ENCODE data around the gene CENPU. TPM values are rescaled to one million over a fixed set of nuclear protein-coding genes. Genes with fewer than 3 reads are reported as not detected.

The CENPU gene
- total and polyA plus RNA-seq, 5 donors = 0.66 to 1.8 (median 1.4) TPM

GRCh38 chr4:184684491-184685189 is 49.3 kb downstream of the CENPU start:
- 66% methylated on average over 5 of the region's 5 CpGs for WGBS
- Histone ChIP-seq H3K4me3 (ENCODE audit: low read length) (no peak overlapping the region), H3K4me1 (ENCODE audit: control insufficient read depth, insufficient read depth, low read length) (peaks cover 2% of the 10 kb centered on the region), H3K9me3 (ENCODE audit: control insufficient read depth, low read length) (no peaks in the 10 kb centered on the region), H3K27me3 (ENCODE audit: control insufficient read depth, insufficient read depth) (no peaks in the 10 kb centered on the region), H3K27ac (ENCODE audit: low read length) (no peak overlapping the region)
- ATAC-seq = peak in 1 of 2 donors; percentile 69
- no peak for DNase-seq
- intact Hi-C loops (cut with DNase I) = no loop called here

- no peaks in the 10 kb centered on the region for H3K9me3 ChIP-seq (ENCODE audit: control insufficient read depth, low read length)
- H3K4me1 ChIP-seq (ENCODE audit: control insufficient read depth, insufficient read depth, low read length) = peaks cover 2% of the 10 kb centered on the region
- intact Hi-C loops (cut with DNase I) = no loop called here
- DNase-seq (no peak), ATAC-seq (no peak)
- H3K4me3 ChIP-seq (ENCODE audit: low read length) = no peak overlapping the region
- H3K27me3 ChIP-seq (ENCODE audit: control insufficient read depth, insufficient read depth) = no peaks in the 10 kb centered on the region
- 97% methylated on average over 1 of the region's 1 CpG for WGBS
- no peak overlapping the region for H3K27ac ChIP-seq (ENCODE audit: low read length)
These were observed 52.0 kb downstream of the CENPU start for GRCh38 chr4:184681916-184682315.

GRCh38 chr4:184680698-184681097 is 53.2 kb downstream of the CENPU start:
- no peak for DNase-seq
- Histone ChIP-seq H3K27ac (ENCODE audit: low read length) (no peak overlapping the region), H3K4me3 (ENCODE audit: low read length) (no peak overlapping the region), H3K9me3 (ENCODE audit: control insufficient read depth, low read length) (no peaks in the 10 kb centered on the region), H3K4me1 (ENCODE audit: control insufficient read depth, insufficient read depth, low read length) (peaks cover 2% of the 10 kb centered on the region), H3K27me3 (ENCODE audit: control insufficient read depth, insufficient read depth) (no peaks in the 10 kb centered on the region)
- WGBS = 71% methylated on average over 9 of the region's 9 CpGs
- ATAC-seq = peak; percentile 26 to 29
- intact Hi-C loops (cut with DNase I) = no loop called here

- DNase-seq (no peak), ATAC-seq (no peak)
- no peaks in the 10 kb centered on the region for H3K27me3 ChIP-seq (ENCODE audit: control insufficient read depth, insufficient read depth)
- H3K27ac ChIP-seq (ENCODE audit: low read length) = no peak overlapping the region
- no peaks in the 10 kb centered on the region for H3K9me3 ChIP-seq (ENCODE audit: control insufficient read depth, low read length)
- peaks cover 2% of the 10 kb centered on the region for H3K4me1 ChIP-seq (ENCODE audit: control insufficient read depth, insufficient read depth, low read length)
- WGBS = 86% methylated on average over 3 of the region's 3 CpGs
- H3K4me3 ChIP-seq (ENCODE audit: low read length) = no peak overlapping the region
- intact Hi-C loops (cut with DNase I) = no loop called here
These were observed 57.9 kb downstream of the CENPU start for GRCh38 chr4:184675821-184676492.

- no peak overlapping the region for H3K4me3 ChIP-seq (ENCODE audit: low read length)
- intact Hi-C loops (cut with DNase I) = no loop called here
- whole genome bisulfite sequencing = 97% methylated on average over 5 of the region's 5 CpGs
These were observed 58.9 kb downstream of the CENPU start for GRCh38 chr4:184675018-184675417.

GRCh38 chr4:184674011-184674410 is 59.9 kb downstream of the CENPU start:
- Histone ChIP-seq H3K27me3 (ENCODE audit: control insufficient read depth, insufficient read depth) (no peaks in the 10 kb centered on the region), H3K4me1 (ENCODE audit: control insufficient read depth, insufficient read depth, low read length) (no peaks in the 10 kb centered on the region), H3K9me3 (ENCODE audit: control insufficient read depth, low read length) (no peaks in the 10 kb centered on the region), H3K27ac (ENCODE audit: low read length) (no peak overlapping the region), H3K4me3 (ENCODE audit: low read length) (no peak overlapping the region)
- no peak for ATAC-seq
- intact Hi-C loops (cut with DNase I) = no loop called here
- WGBS = 95% methylated on average over 4 of the region's 4 CpGs
- no peak for DNase-seq

More at GRCh38 chr4:184675018-184675417, 58.9 kb downstream of the CENPU start:
- DNase-seq (no peak), ATAC-seq (no peak)
- H3K4me1 ChIP-seq (ENCODE audit: control insufficient read depth, insufficient read depth, low read length) = no peaks in the 10 kb centered on the region
- no peaks in the 10 kb centered on the region for H3K27me3 ChIP-seq (ENCODE audit: control insufficient read depth, insufficient read depth)
- no peak overlapping the region for H3K27ac ChIP-seq (ENCODE audit: low read length)
- H3K9me3 ChIP-seq (ENCODE audit: control insufficient read depth, low read length) = no peaks in the 10 kb centered on the region

- Histone ChIP-seq H3K27me3 (ENCODE audit: control insufficient read depth, insufficient read depth) (no peaks in the 10 kb centered on the region), H3K27ac (ENCODE audit: low read length) (no peak overlapping the region), H3K9me3 (ENCODE audit: control insufficient read depth, low read length) (no peaks in the 10 kb centered on the region), H3K4me1 (ENCODE audit: control insufficient read depth, insufficient read depth, low read length) (no peaks in the 10 kb centered on the region), H3K4me3 (ENCODE audit: low read length) (no peak overlapping the region)
- intact Hi-C loops (cut with DNase I) = no loop called here
- WGBS = 95% methylated on average over 6 of the region's 6 CpGs
- ATAC-seq (no peak), DNase-seq (no peak)
These were observed 61.2 kb downstream of the CENPU start for GRCh38 chr4:184672741-184673140.

GRCh38 chr4:184671101-184671500 is 62.8 kb downstream of the CENPU start:
- 94% methylated on average over 9 of the region's 9 CpGs for WGBS
- Histone ChIP-seq H3K9me3 (ENCODE audit: control insufficient read depth, low read length) (no peaks in the 10 kb centered on the region), H3K27me3 (ENCODE audit: control insufficient read depth, insufficient read depth) (no peaks in the 10 kb centered on the region), H3K4me3 (ENCODE audit: low read length) (no peak overlapping the region), H3K4me1 (ENCODE audit: control insufficient read depth, insufficient read depth, low read length) (no peaks in the 10 kb centered on the region), H3K27ac (ENCODE audit: low read length) (no peak overlapping the region)
- no peak for DNase-seq
- intact Hi-C loops (cut with DNase I) = no loop called here
- no peak for ATAC-seq

- H3K4me3 ChIP-seq (ENCODE audit: low read length) = no peak overlapping the region
- 80% methylated on average over 7 of the region's 7 CpGs for WGBS
- DNase-seq (no peak), ATAC-seq (no peak)
- no peaks in the 10 kb centered on the region for H3K27me3 ChIP-seq (ENCODE audit: control insufficient read depth, insufficient read depth)
- intact Hi-C loops (cut with DNase I) = no loop called here
- no peaks in the 10 kb centered on the region for H3K9me3 ChIP-seq (ENCODE audit: control insufficient read depth, low read length)
- no peaks in the 10 kb centered on the region for H3K4me1 ChIP-seq (ENCODE audit: control insufficient read depth, insufficient read depth, low read length)
- no peak overlapping the region for H3K27ac ChIP-seq (ENCODE audit: low read length)
These were observed 64.6 kb downstream of the CENPU start for GRCh38 chr4:184669251-184669650.

- Histone ChIP-seq H3K4me3 (ENCODE audit: low read length) (no peak overlapping the region), H3K9me3 (ENCODE audit: control insufficient read depth, low read length) (no peaks in the 10 kb centered on the region), H3K4me1 (ENCODE audit: control insufficient read depth, insufficient read depth, low read length) (no peaks in the 10 kb centered on the region), H3K27me3 (ENCODE audit: control insufficient read depth, insufficient read depth) (no peaks in the 10 kb centered on the region), H3K27ac (ENCODE audit: low read length) (no peak overlapping the region)
- DNase-seq = no peak
- WGBS = 80% methylated on average over 9 of the region's 9 CpGs
- intact Hi-C loops (cut with DNase I) = no loop called here
- no peak for ATAC-seq
These were observed 65.3 kb downstream of the CENPU start for GRCh38 chr4:184668511-184669114.

GRCh38 chr4:184668096-184668495 is 65.8 kb downstream of the CENPU start:
- 90% methylated on average over 9 of the region's 9 CpGs for WGBS
- no peak overlapping the region for H3K4me3 ChIP-seq (ENCODE audit: low read length)
- no peaks in the 10 kb centered on the region for H3K4me1 ChIP-seq (ENCODE audit: control insufficient read depth, insufficient read depth, low read length)
- no peaks in the 10 kb centered on the region for H3K27me3 ChIP-seq (ENCODE audit: control insufficient read depth, insufficient read depth)
- intact Hi-C loops (cut with DNase I) = no loop called here
- H3K9me3 ChIP-seq (ENCODE audit: control insufficient read depth, low read length) = no peaks in the 10 kb centered on the region
- no peak overlapping the region for H3K27ac ChIP-seq (ENCODE audit: low read length)
- DNase-seq (no peak), ATAC-seq (no peak)

Data from right cardiac atrium (tissue), 5 donors.